B cell (primary cell): Measurements from ENCODE around the gene RERG. TPM values are rescaled to one million over a fixed set of nuclear protein-coding genes. Genes with fewer than 3 reads are reported as not detected.

Experiments
- ATAC-seq: fragments of 200-7000 bp; cut with Tn5 transposase; one replicate; pipeline ENCODE4 v1.10.0; 2021; ENCODE audit warnings: low read depth, mild to moderate bottlenecking, moderate number of reproducible peaks, moderate library complexity
- CTCF ChIA-PET: fragments of 350-600 bp; sonication (Branson Sonifier 250); formaldehyde crosslinking; loops from one replicate; lab custom pipeline; 2021; ENCODE audit warnings: antibody characterized with exemption, inconsistent platforms; lab: Charles Lee
- POLR2A ChIA-PET: fragments of 350-600 bp; sonication (Branson Sonifier 250); formaldehyde crosslinking; loops from one replicate; lab custom pipeline; 2021; ENCODE audit warnings: antibody characterized with exemption; lab: Charles Lee
- DNase-seq: peaks from one replicate; pipeline ENCODE4 v3.0.0; 2013
- H2AFZ ChIP-seq: 2 replicates; pipeline ENCODE4 v1.6.1; 2012; ENCODE audit warnings: mild to moderate bottlenecking, low read depth, low read length; ENCODE audit not compliant: insufficient read depth, poor library complexity, severe bottlenecking
- H3K27ac ChIP-seq, 2 donors: 1 replicate in 1 of 2; 2 replicates in 1 of 2; pipeline ENCODE4 v1.5.1; 2012 to 2013; ENCODE audit warnings: low read length in 2 of 2, mild to moderate bottlenecking in 2 of 2, moderate library complexity in 1 of 2
- H3K27me3 ChIP-seq, 4 experiments: fragments of 200-600 bp in 1 of 4; sonication (generic) in 1 of 4; replicated peaks in 1 of 4; 1 replicate in 2 of 4; 2 replicates in 2 of 4; pipeline versions ENCODE4 v1.6.1 to v1.7.0; 2013 to 2016; ENCODE audit warnings: low read length in 3 of 4, mild to moderate bottlenecking in 2 of 4, mixed read lengths in 1 of 4, moderate library complexity in 1 of 4; ENCODE audit not compliant: insufficient read depth in 4 of 4, control insufficient read depth in 3 of 4; ENCODE audit errors: control extremely low read depth in 1 of 4
- H3K36me3 ChIP-seq, 2 experiments: replicated peaks in 1 of 2; 1 replicate in 1 of 2; 2 replicates in 1 of 2; pipeline versions ENCODE4 v1.6.1 to v1.7.1; 2013; ENCODE audit warnings: low read length in 1 of 2; ENCODE audit not compliant: insufficient read depth in 2 of 2, control insufficient read depth in 1 of 2; ENCODE audit errors: control extremely low read depth in 1 of 2, extremely low read depth in 1 of 2
- H3K4me1 ChIP-seq, 2 donors: fragments of 200-600 bp in 1 of 2; sonication (generic) in 1 of 2; 1 replicate in 1 of 2; 2 replicates in 1 of 2; pipeline versions ENCODE4 v1.5.1 to v1.6.1; 2013 to 2017; ENCODE audit warnings: low read length in 2 of 2; ENCODE audit not compliant: control insufficient read depth in 2 of 2, insufficient read depth in 2 of 2
- H3K4me2 ChIP-seq: replicated peaks from 2 replicates; pipeline ENCODE3; 2012; ENCODE audit warnings: mild to moderate bottlenecking, low read depth, low read length; ENCODE audit not compliant: poor library complexity, severe bottlenecking
- H3K4me3 ChIP-seq, 5 experiments: fragments of 200-600 bp in 1 of 5; sonication (generic) in 1 of 5; 1 replicate in 3 of 5; 2 replicates in 2 of 5; pipeline versions ENCODE4 v1.5.1 to v1.7.0; 2011 to 2016; ENCODE audit warnings: low read length in 4 of 5, mild to moderate bottlenecking in 4 of 5, low read depth in 2 of 5, control low read depth in 1 of 5, moderate library complexity in 1 of 5; ENCODE audit not compliant: insufficient read depth in 1 of 5; ENCODE audit errors: control extremely low read depth in 1 of 5, extremely low read depth in 1 of 5
- H3K79me2 ChIP-seq: fragments of 200-600 bp; sonication (generic); one replicate; pipeline ENCODE4 v1.6.0; 2016; ENCODE audit warnings: low read length; ENCODE audit not compliant: control insufficient read depth, insufficient read depth
- H3K9ac ChIP-seq: fragments of 200-600 bp; sonication (generic); 2 replicates; pipeline ENCODE4 v1.6.1; 2017; ENCODE audit warnings: mild to moderate bottlenecking, low read length, moderate library complexity
- H3K9me3 ChIP-seq, 3 donors: one replicate each; pipeline versions ENCODE4 v1.6.1 to v1.7.1; 2013; ENCODE audit warnings: low read length in 2 of 3; ENCODE audit not compliant: control insufficient read depth in 2 of 3, insufficient read depth in 1 of 3; ENCODE audit errors: control extremely low read depth in 1 of 3
- H4K20me1 ChIP-seq: 2 replicates; pipeline ENCODE4 v1.6.0; 2012; ENCODE audit warnings: mild to moderate bottlenecking, low read length; ENCODE audit not compliant: insufficient read depth, control insufficient read depth, poor library complexity, severe bottlenecking
- H3K27ac Mint-ChIP-seq: one replicate; pipeline ENCODE4 v1.8.0; 2021; ENCODE audit warnings: mixed read lengths
- H3K27me3 Mint-ChIP-seq: one replicate; pipeline ENCODE4 v1.8.0; 2021; ENCODE audit warnings: mixed read lengths
- H3K4me1 Mint-ChIP-seq: one replicate; pipeline ENCODE4 v1.8.0; 2021; ENCODE audit warnings: mixed read lengths
- H3K4me3 Mint-ChIP-seq: one replicate; pipeline ENCODE4 v1.8.0; 2021; ENCODE audit warnings: mixed read lengths
- H3K9me3 Mint-ChIP-seq: one replicate; pipeline ENCODE4 v1.8.0; 2022; ENCODE audit warnings: mixed read lengths; ENCODE audit not compliant: insufficient read depth
- EZH2 ChIP-seq: IDR thresholded peaks from 2 replicates; pipeline ENCODE4 v1.6.1; 2012; ENCODE audit warnings: borderline replicate concordance, low read depth, mild to moderate bottlenecking, moderate library complexity, low read length; ENCODE audit not compliant: insufficient read depth, poor library complexity, severe bottlenecking
- WGBS: methylation state at CpG from one replicate; pipeline ENCODE4 v1.1.5; 2013; ENCODE audit warnings: missing lambda C conversion rate; ENCODE audit not compliant: insufficient coverage; 5-methylcytosine and 5-hydroxymethylcytosine counted together
- intact Hi-C: fragments of 100-400 bp; cut with micrococcal nuclease; formaldehyde crosslinking; loops from one replicate; pipeline ENCODE4 v1.10.0; 2022
- polyA plus RNA-seq: library from polyadenylated mRNA; depleted of rRNA; stranded (reverse); fragments of >200 nt; gene quantifications from 2 replicates; pipeline ENCODE4 v1.2.3, GENCODE V29; 2012
- total RNA-seq, 2 donors: library from RNA; stranded (reverse); fragments of 120-200 nt in 1 of 2; gene quantifications; 1 replicate in 1 of 2; 2 replicates in 1 of 2; pipeline versions ENCODE4 v1.2.3 to v1.2.4, GENCODE V29; 2013 to 2022
- TF ChIP-seq, protein P1 (sequence below): fragments of 200-600 bp; IDR thresholded peaks from one replicate; pipeline ENCODE4 v1.8.0; 2022; ENCODE audit warnings: antibody characterized with exemption, mild to moderate bottlenecking

RERG gene
- total and polyA plus RNA-seq, 2 donors (not counting 1 experiment from before 2014, with no cell fraction given), result not detected

GRCh38 chr12:15165012-15165659 is 56.1 kb downstream of the RERG start:
- TF ChIP-seq EZH2, result no peak
- TF ChIP-seq, protein P1, sequence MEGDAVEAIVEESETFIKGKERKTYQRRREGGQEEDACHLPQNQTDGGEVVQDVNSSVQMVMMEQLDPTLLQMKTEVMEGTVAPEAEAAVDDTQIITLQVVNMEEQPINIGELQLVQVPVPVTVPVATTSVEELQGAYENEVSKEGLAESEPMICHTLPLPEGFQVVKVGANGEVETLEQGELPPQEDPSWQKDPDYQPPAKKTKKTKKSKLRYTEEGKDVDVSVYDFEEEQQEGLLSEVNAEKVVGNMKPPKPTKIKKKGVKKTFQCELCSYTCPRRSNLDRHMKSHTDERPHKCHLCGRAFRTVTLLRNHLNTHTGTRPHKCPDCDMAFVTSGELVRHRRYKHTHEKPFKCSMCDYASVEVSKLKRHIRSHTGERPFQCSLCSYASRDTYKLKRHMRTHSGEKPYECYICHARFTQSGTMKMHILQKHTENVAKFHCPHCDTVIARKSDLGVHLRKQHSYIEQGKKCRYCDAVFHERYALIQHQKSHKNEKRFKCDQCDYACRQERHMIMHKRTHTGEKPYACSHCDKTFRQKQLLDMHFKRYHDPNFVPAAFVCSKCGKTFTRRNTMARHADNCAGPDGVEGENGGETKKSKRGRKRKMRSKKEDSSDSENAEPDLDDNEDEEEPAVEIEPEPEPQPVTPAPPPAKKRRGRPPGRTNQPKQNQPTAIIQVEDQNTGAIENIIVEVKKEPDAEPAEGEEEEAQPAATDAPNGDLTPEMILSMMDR, result no peak
- Histone ChIP-seq H3K9me3 (no peaks in the 10 kb centered on the region), H4K20me1 (no peaks in the 10 kb centered on the region), H3K36me3 (no peaks in the 10 kb centered on the region), H3K4me1 (no peaks in the 10 kb centered on the region), H3K27ac (no peak overlapping the region), H3K79me2 (no peaks in the 10 kb centered on the region), H3K9ac (no peak overlapping the region), H3K27me3 (no peaks in the 10 kb centered on the region), H2AFZ (no peak overlapping the region), H3K4me2 (no peak overlapping the region), H3K4me3 (no peak overlapping the region)
- no peak for ATAC-seq
- intact Hi-C loops, result no loop called here
- 93% methylated on average over 6 of the region's 6 CpGs for WGBS
- ChIA-PET POLR2A (no interaction called here), CTCF (no interaction called here)
- no peaks in the 10 kb centered on the region for H3K4me1 Mint-ChIP-seq
- H3K27me3 Mint-ChIP-seq, result peaks cover 7% of the 10 kb centered on the region
- H3K27ac Mint-ChIP-seq, result no peak overlapping the region
- no peaks in the 10 kb centered on the region for H3K9me3 Mint-ChIP-seq
- DNase-seq, result no peak
- H3K4me3 Mint-ChIP-seq, result no peak overlapping the region

DNA sequence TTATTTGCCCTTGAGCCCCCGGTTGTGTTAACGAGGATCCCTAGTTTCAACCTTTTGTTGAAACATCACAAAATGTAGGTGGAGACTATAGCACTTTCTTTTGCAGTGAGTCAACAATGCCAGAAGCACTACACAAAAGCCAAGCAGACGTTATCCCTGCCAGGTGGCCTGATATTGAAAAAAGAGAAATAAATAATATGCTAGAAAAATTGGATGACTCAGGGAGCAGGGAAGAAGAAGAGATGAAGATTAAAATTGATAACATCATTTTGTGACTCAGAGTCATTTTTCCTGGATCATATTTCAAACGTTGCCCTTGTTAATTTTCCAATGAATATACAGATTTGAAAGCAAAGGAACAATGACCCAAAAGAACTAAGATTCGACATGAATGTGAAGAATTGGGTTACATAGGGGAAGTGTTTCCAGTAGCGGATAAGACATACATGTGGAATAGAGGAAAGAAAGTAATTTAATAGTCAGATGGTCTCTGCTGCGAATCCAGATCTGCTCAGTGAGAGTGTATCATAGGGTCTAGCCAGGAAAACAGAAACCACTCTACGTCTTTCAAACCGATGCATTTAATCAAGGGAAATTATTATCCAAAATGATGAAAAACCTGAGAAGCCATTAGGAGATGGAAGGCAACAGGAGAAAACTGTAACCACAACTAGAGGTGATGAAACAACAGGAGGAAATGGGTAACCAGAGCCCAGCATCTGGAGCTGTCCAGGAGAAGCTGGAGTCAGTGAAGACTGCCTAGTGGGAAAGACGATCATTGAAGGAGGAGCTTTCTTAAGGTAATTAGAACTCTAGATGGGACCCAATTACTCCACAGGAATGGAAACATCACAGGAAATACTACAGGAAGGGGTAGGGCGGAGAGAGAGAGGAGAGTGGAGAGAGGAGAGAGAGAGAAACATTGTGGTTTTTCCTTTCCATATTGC is 57.9 kb downstream of the RERG start:
- DNase-seq, result no peak
- Mint-ChIP-seq H3K9me3 (no peaks in the 10 kb centered on the region), H3K4me1 (no peaks in the 10 kb centered on the region), H3K27ac (no peak overlapping the region), H3K27me3 (peaks cover 7% of the 10 kb centered on the region), H3K4me3 (no peak overlapping the region)
- Histone ChIP-seq H3K4me1 (no peaks in the 10 kb centered on the region), H4K20me1 (no peaks in the 10 kb centered on the region), H3K27me3 (no peaks in the 10 kb centered on the region), H3K79me2 (no peaks in the 10 kb centered on the region), H3K4me3 (no peak overlapping the region), H2AFZ (no peak overlapping the region), H3K9ac (no peak overlapping the region), H3K4me2 (no peak overlapping the region), H3K9me3 (no peaks in the 10 kb centered on the region), H3K36me3 (no peaks in the 10 kb centered on the region), H3K27ac (no peak overlapping the region)
- ATAC-seq, result no peak
- intact Hi-C loops, result no loop called here
- WGBS, result 96% methylated on average over 4 of the region's 11 CpGs
- ChIA-PET CTCF (interaction anchor here (0.8 kb wide), 1 partner anchor 10 kb away, joined by 4 read pairs; no protein-coding TSS in a partner anchor), POLR2A (no interaction called here)
- TF ChIP-seq EZH2, result no peak
- TF ChIP-seq, protein P1, result no peak
